ENCODE results near the gene MLF2. TPM values are rescaled to one million over a fixed set of nuclear protein-coding genes. Genes with fewer than 3 reads are reported as not detected.

MLF2 gene
- total and polyA plus RNA-seq, 2 of the 13 experiments (the other 11 are each of a cell fraction or from before 2014, with no cell fraction given): 88.1 to 167 TPM

- TF ChIP-seq, protein P1, sequence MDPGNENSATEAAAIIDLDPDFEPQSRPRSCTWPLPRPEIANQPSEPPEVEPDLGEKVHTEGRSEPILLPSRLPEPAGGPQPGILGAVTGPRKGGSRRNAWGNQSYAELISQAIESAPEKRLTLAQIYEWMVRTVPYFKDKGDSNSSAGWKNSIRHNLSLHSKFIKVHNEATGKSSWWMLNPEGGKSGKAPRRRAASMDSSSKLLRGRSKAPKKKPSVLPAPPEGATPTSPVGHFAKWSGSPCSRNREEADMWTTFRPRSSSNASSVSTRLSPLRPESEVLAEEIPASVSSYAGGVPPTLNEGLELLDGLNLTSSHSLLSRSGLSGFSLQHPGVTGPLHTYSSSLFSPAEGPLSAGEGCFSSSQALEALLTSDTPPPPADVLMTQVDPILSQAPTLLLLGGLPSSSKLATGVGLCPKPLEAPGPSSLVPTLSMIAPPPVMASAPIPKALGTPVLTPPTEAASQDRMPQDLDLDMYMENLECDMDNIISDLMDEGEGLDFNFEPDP (CRISPR knock-in tag; conservative IDR thresholded peaks at IDR 0.05): no peak
- TF ChIP-seq MTA3 (CRISPR knock-in tag; IDR thresholded peaks at IDR 0.05) (no peak), NKX3-1 (CRISPR knock-in tag; IDR thresholded peaks at IDR 0.05) (peak; percentile 87; the same call in 1 of the 2 replicates), MATR3 (CRISPR knock-in tag; IDR thresholded peaks at IDR 0.05) (no peak), KLF16 (CRISPR knock-in tag; IDR thresholded peaks at IDR 0.05) (peak in 1 of 2 experiments; percentile 91; a peak in 2 of 4 replicates), ZHX1 (CRISPR knock-in tag; IDR thresholded peaks at IDR 0.05; ENCODE audit: low read depth) (peak; percentile 60; the same call in 1 of the 2 replicates), HMG20B (CRISPR knock-in tag; conservative IDR thresholded peaks at IDR 0.05) (no peak; the same call in 1 of the 2 replicates), ZBTB7B (CRISPR knock-in tag; IDR thresholded peaks at IDR 0.05) (peak; percentile 70; the same call in 1 of the 2 replicates), SP140L (CRISPR knock-in tag; IDR thresholded peaks at IDR 0.05; ENCODE audit: borderline replicate concordance) (peak; percentile 57; the same call in 1 of the 2 replicates), ZNF652 (CRISPR knock-in tag; IDR thresholded peaks at IDR 0.05; ENCODE audit: borderline replicate concordance, low read depth) (no peak), ZNF180 (CRISPR knock-in tag; IDR thresholded peaks at IDR 0.05; ENCODE audit: borderline replicate concordance, low read depth) (peak; percentile 33; the same call in 1 of the 2 replicates), CC2D1A (CRISPR knock-in tag; IDR thresholded peaks at IDR 0.05) (peak; percentile 84; the same call in 1 of the 2 replicates), ERF (CRISPR knock-in tag; IDR thresholded peaks at IDR 0.05) (peak; percentile 50)
- TF ChIP-seq, protein P2, sequence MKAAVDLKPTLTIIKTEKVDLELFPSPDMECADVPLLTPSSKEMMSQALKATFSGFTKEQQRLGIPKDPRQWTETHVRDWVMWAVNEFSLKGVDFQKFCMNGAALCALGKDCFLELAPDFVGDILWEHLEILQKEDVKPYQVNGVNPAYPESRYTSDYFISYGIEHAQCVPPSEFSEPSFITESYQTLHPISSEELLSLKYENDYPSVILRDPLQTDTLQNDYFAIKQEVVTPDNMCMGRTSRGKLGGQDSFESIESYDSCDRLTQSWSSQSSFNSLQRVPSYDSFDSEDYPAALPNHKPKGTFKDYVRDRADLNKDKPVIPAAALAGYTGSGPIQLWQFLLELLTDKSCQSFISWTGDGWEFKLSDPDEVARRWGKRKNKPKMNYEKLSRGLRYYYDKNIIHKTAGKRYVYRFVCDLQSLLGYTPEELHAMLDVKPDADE (CRISPR knock-in tag; IDR thresholded peaks at IDR 0.05): peak; percentile 62; the same call in 1 of the 2 replicates
- TF ChIP-seq, protein P3, sequence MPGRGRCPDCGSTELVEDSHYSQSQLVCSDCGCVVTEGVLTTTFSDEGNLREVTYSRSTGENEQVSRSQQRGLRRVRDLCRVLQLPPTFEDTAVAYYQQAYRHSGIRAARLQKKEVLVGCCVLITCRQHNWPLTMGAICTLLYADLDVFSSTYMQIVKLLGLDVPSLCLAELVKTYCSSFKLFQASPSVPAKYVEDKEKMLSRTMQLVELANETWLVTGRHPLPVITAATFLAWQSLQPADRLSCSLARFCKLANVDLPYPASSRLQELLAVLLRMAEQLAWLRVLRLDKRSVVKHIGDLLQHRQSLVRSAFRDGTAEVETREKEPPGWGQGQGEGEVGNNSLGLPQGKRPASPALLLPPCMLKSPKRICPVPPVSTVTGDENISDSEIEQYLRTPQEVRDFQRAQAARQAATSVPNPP (CRISPR knock-in tag; IDR thresholded peaks at IDR 0.05): peak; percentile 81; the same call in 1 of the 2 replicates
Observed at GRCh38 chr12:6723607-6724408, 29.1 kb downstream of the MLF2 start, which contains the start of gene COPS7A (continued).
